ENCODE measurements around the gene FAM162A.

DNA sequence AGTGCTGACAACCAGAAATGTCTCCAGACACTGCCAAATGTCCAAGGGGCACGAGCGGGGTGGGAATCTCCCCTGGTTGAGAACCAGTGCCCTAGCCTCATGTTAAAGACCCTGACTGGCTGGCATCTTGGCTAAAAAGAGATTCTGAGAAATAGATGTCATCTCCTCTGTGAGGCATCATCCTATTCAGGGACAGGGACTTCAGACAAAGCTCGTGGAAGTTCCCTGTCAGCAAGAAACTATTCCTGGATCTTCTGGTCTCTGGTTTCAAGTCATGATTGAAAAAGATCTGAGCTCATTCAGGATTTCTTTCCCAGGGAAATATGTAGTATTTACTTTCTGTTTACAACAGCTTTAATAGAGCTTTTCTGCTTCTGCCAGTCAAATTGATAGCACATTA is 21.0 kb downstream of the FAM162A start:
- TF ChIP-seq, protein P1, sequence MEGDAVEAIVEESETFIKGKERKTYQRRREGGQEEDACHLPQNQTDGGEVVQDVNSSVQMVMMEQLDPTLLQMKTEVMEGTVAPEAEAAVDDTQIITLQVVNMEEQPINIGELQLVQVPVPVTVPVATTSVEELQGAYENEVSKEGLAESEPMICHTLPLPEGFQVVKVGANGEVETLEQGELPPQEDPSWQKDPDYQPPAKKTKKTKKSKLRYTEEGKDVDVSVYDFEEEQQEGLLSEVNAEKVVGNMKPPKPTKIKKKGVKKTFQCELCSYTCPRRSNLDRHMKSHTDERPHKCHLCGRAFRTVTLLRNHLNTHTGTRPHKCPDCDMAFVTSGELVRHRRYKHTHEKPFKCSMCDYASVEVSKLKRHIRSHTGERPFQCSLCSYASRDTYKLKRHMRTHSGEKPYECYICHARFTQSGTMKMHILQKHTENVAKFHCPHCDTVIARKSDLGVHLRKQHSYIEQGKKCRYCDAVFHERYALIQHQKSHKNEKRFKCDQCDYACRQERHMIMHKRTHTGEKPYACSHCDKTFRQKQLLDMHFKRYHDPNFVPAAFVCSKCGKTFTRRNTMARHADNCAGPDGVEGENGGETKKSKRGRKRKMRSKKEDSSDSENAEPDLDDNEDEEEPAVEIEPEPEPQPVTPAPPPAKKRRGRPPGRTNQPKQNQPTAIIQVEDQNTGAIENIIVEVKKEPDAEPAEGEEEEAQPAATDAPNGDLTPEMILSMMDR (IDR thresholded peaks at IDR 0.05; ENCODE audit: low read depth, low read length), result no peak
- no peak for TF ChIP-seq EZH2phosphoT487 (IDR thresholded peaks at IDR 0.05; ENCODE audit: low read depth)
